PC-3 (cell line): Measurements from ENCODE around the gene LHX4. TPM values are rescaled to one million over a fixed set of nuclear protein-coding genes. Genes with fewer than 3 reads are reported as not detected.

Source experiments
- ATAC-seq: fragments of 200-7000 bp; cut with Tn5 transposase; 2 replicates; pipeline ENCODE4 v1.9.1; 2020; ENCODE audit warnings: mild to moderate bottlenecking, moderate library complexity
- BruUV-seq: library from RNA; stranded (reverse); fragments of 400-500 nt; replicated peaks from 2 replicates; lab custom pipeline; 2021; lab: Mats Ljungman, UMichigan
- CTCF ChIA-PET: fragments of 300-600 bp; sonication (Branson Sonifier 250); formaldehyde crosslinking; loops from one replicate; lab custom pipeline; 2022; ENCODE audit warnings: antibody characterized with exemption; lab: Charles Lee
- POLR2A ChIA-PET: fragments of 300-600 bp; sonication (Branson Sonifier 250); formaldehyde crosslinking; loops from one replicate; lab custom pipeline; 2022; ENCODE audit warnings: antibody characterized with exemption; ENCODE audit not compliant: unreplicated experiment; lab: Charles Lee
- DNase-seq: peaks from one replicate; pipeline ENCODE4 v3.0.0-alpha.2; 2015
- H2AFZ ChIP-seq: fragments of 300-600 bp; sonication (generic); 2 replicates; pipeline ENCODE4 v1.6.0; 2016; ENCODE audit warnings: antibody characterized with exemption, low read length
- H3F3A ChIP-seq: fragments of 300-600 bp; sonication (generic); one replicate; pipeline ENCODE4 v1.6.0; 2017; ENCODE audit warnings: antibody characterized with exemption, low read length, control low read depth, mild to moderate bottlenecking; ENCODE audit not compliant: unreplicated experiment
- H3K27ac ChIP-seq: fragments of 300-600 bp; sonication (generic); 2 replicates; pipeline ENCODE4 v1.5.1; 2016; ENCODE audit warnings: mild to moderate bottlenecking, low read length
- H3K27me3 ChIP-seq: fragments of 300-600 bp; sonication (generic); 2 replicates; pipeline ENCODE4 v1.6.1; 2016; ENCODE audit warnings: low read length, mixed read lengths
- H3K36me3 ChIP-seq: fragments of 300-600 bp; sonication (generic); 2 replicates; pipeline ENCODE4 v1.6.1; 2016; ENCODE audit warnings: low read depth, mixed run types, low read length, mixed read lengths
- H3K4me1 ChIP-seq: fragments of 300-600 bp; sonication (generic); 2 replicates; pipeline ENCODE4 v1.5.1; 2016; ENCODE audit warnings: low read length; ENCODE audit not compliant: insufficient read depth
- H3K4me2 ChIP-seq: fragments of 300-600 bp; sonication (generic); 2 replicates; pipeline ENCODE4 v1.6.0; 2016; ENCODE audit warnings: low read length
- H3K4me3 ChIP-seq: fragments of 300-600 bp; sonication (generic); 2 replicates; pipeline ENCODE4 v1.5.1; 2016; ENCODE audit warnings: mild to moderate bottlenecking, low read length, mixed read lengths
- H3K79me2 ChIP-seq: fragments of 300-600 bp; sonication (generic); 2 replicates; pipeline ENCODE4 v1.6.1; 2017; ENCODE audit warnings: low read length, mixed read lengths
- H3K9ac ChIP-seq: fragments of 300-600 bp; sonication (generic); 2 replicates; pipeline ENCODE4 v1.6.0; 2016; ENCODE audit warnings: mild to moderate bottlenecking, low read length
- H3K9me2 ChIP-seq: fragments of 300-600 bp; sonication (generic); replicated peaks from 2 replicates; pipeline ENCODE4 v1.6.1; 2016; ENCODE audit warnings: mixed run types, low read length, mixed read lengths
- H3K9me3 ChIP-seq: fragments of 300-600 bp; sonication (generic); 2 replicates; pipeline ENCODE4 v1.6.1; 2016; ENCODE audit warnings: low read length, mixed read lengths
- H4K20me1 ChIP-seq: fragments of 300-600 bp; sonication (generic); 2 replicates; pipeline ENCODE4 v1.6.1; 2016; ENCODE audit warnings: low read length, mixed read lengths
- CTCF ChIP-seq: fragments of 300-600 bp; sonication (generic); conservative IDR thresholded peaks from 2 replicates; pipeline ENCODE4 v1.5.1; 2017; ENCODE audit warnings: antibody characterized with exemption, low read depth, mild to moderate bottlenecking, low read length
- EZH2 ChIP-seq: fragments of 300-600 bp; sonication (generic); IDR thresholded peaks from one replicate; pipeline ENCODE4 v1.6.1; 2017; ENCODE audit warnings: antibody characterized with exemption, mild to moderate bottlenecking, low read length; ENCODE audit not compliant: unreplicated experiment
- EZH2phosphoT487 ChIP-seq: fragments of 300-600 bp; sonication (generic); IDR thresholded peaks from 2 replicates; pipeline ENCODE4 v1.6.1; 2018; ENCODE audit warnings: mild to moderate bottlenecking, antibody characterized with exemption, low read length, borderline replicate concordance
- intact Hi-C: fragments of 100-400 bp; cut with micrococcal nuclease; formaldehyde crosslinking; loops from 2 replicates; pipeline ENCODE4 v1.9.0; 2023
- total RNA-seq: library from RNA; depleted of rRNA; stranded (reverse); fragments of >200 nt; gene quantifications from 2 replicates; pipeline ENCODE4 v1.2.3, GENCODE V29; 2014

Gene LHX4
- total RNA-seq, 1 experiment from 2014 or later, result 0.04 TPM

GRCh38 chr1:180271272-180272255, 41.5 kb downstream of the LHX4 start:
- intact Hi-C loops, result loop anchor here (5.0 kb wide), 1 partner anchor 146 kb away; no protein-coding TSS in a partner anchor
- DNase-seq, result no peak
- no peak overlapping the region for H3K4me2 ChIP-seq

GRCh38 chr1:180272395-180272794, 42.3 kb downstream of the LHX4 start:
- BruUV-seq, result no TSS peak
- ATAC-seq (no peak), DNase-seq (no peak)
- no peak for TF ChIP-seq EZH2phosphoT487
- no peak for TF ChIP-seq CTCF
- TF ChIP-seq EZH2, result no peak
- Histone ChIP-seq H3K4me1 (no peaks in the 10 kb centered on the region), H3K4me3 (no peak overlapping the region), H3K27ac (no peak overlapping the region), H3F3A (no peaks in the 10 kb centered on the region), H3K27me3 (no peaks in the 10 kb centered on the region), H4K20me1 (no peaks in the 10 kb centered on the region), H3K9me3 (no peaks in the 10 kb centered on the region), H3K4me2 (no peak overlapping the region), H3K36me3 (no peaks in the 10 kb centered on the region), H3K79me2 (no peaks in the 10 kb centered on the region), H3K9me2 (no peaks in the 10 kb centered on the region), H3K9ac (no peak overlapping the region), H2AFZ (no peak overlapping the region)
- ChIA-PET CTCF (no interaction called here), POLR2A (no interaction called here)
- intact Hi-C loops, result loop anchor here (5.0 kb wide), 1 partner anchor 145 kb away; no protein-coding TSS in a partner anchor

More at GRCh38 chr1:180271272-180272255, 41.5 kb downstream of the LHX4 start:
- Histone ChIP-seq H3K27ac (no peak overlapping the region), H2AFZ (no peak overlapping the region), H3K9me2 (no peaks in the 10 kb centered on the region), H3K9ac (no peak overlapping the region), H3K4me1 (no peaks in the 10 kb centered on the region), H3K79me2 (no peaks in the 10 kb centered on the region), H3K4me3 (no peak overlapping the region), H3F3A (no peaks in the 10 kb centered on the region), H3K36me3 (no peaks in the 10 kb centered on the region), H3K9me3 (no peaks in the 10 kb centered on the region), H3K27me3 (no peaks in the 10 kb centered on the region), H4K20me1 (no peaks in the 10 kb centered on the region)
- no TSS peak for BruUV-seq
- ATAC-seq, result no peak
- TF ChIP-seq EZH2, result no peak
- TF ChIP-seq CTCF, result no peak
- TF ChIP-seq EZH2phosphoT487, result no peak
- ChIA-PET CTCF (no interaction called here), POLR2A (no interaction called here)

GRCh38 chr1:180273066-180273465, 43.0 kb downstream of the LHX4 start:
- no peaks in the 10 kb centered on the region for H3K36me3 ChIP-seq
- no peaks in the 10 kb centered on the region for H4K20me1 ChIP-seq
- BruUV-seq, result no TSS peak
- no peak for TF ChIP-seq CTCF
- DNase-seq (no peak), ATAC-seq (no peak)
- H3K79me2 ChIP-seq, result no peaks in the 10 kb centered on the region
- H3K9ac ChIP-seq, result no peak overlapping the region
- no peak overlapping the region for H3K27ac ChIP-seq
- no peaks in the 10 kb centered on the region for H3K27me3 ChIP-seq
- H3K9me2 ChIP-seq, result no peaks in the 10 kb centered on the region
- H3K4me2 ChIP-seq, result no peak overlapping the region
- ChIA-PET CTCF (no interaction called here), POLR2A (no interaction called here)
- no peaks in the 10 kb centered on the region for H3K4me1 ChIP-seq
- H2AFZ ChIP-seq, result no peak overlapping the region
- intact Hi-C loops, result loop anchor here (5.0 kb wide), 1 partner anchor 144 kb away; no protein-coding TSS in a partner anchor
- H3K9me3 ChIP-seq, result no peaks in the 10 kb centered on the region
- no peak overlapping the region for H3K4me3 ChIP-seq
- no peaks in the 10 kb centered on the region for H3F3A ChIP-seq
